OCI-LY3 (cell line): ENCODE data around the gene MRPS2.

Experiments used
- EZH2phosphoT487 ChIP-seq: fragments of 200-600 bp; shearing (Covaris generic); IDR thresholded peaks from 2 replicates; pipeline ENCODE4 v1.6.1; 2018; ENCODE audit warnings: antibody characterized with exemption, mixed run types, low read depth
- TF ChIP-seq, protein P1 (sequence below): fragments of 200-600, 300-600 bp; sonication (generic); IDR thresholded peaks from 2 replicates; pipeline ENCODE4 v1.5.1; 2014; ENCODE audit warnings: antibody characterized with exemption, low read length, low read depth

DNA sequence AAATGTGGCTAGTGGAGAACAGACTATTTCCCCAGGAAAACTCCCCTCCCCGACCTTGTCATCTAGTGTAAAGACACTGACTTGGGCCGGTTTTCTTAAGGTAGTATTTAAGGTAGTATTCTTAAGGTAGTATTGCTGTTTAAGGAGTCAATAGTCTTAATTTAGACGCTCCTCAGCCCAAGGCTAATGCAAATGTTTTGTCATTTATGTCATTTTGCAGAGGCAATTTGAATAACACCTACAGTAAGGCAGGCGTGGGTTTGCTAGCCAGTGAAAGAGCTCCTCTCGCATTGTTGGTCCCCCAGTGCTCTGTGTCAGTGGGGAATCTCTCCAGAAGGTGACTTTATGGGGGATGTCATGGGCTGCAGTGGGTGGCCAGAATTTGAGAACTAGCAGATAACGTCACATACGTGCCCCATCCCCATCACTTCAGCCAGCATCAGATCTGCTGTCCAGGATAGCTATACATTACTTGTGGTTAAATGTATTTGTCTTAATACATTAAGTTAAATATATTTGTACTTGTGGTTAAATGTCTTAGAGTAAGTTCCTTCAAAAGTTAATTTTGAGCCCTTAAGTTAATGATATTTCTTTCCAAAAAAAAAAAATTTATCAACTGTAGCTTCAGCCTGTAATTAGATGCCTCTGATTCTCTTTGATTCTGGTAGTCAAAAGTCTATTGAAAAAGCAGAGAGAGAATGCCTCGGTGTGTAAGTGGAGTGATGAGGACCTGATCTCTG is 18.3 kb upstream of the MRPS2 start:
- TF ChIP-seq, protein P1, sequence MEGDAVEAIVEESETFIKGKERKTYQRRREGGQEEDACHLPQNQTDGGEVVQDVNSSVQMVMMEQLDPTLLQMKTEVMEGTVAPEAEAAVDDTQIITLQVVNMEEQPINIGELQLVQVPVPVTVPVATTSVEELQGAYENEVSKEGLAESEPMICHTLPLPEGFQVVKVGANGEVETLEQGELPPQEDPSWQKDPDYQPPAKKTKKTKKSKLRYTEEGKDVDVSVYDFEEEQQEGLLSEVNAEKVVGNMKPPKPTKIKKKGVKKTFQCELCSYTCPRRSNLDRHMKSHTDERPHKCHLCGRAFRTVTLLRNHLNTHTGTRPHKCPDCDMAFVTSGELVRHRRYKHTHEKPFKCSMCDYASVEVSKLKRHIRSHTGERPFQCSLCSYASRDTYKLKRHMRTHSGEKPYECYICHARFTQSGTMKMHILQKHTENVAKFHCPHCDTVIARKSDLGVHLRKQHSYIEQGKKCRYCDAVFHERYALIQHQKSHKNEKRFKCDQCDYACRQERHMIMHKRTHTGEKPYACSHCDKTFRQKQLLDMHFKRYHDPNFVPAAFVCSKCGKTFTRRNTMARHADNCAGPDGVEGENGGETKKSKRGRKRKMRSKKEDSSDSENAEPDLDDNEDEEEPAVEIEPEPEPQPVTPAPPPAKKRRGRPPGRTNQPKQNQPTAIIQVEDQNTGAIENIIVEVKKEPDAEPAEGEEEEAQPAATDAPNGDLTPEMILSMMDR = no peak
- TF ChIP-seq EZH2phosphoT487 = no peak
